NAMALWA (cell line): ENCODE results near the gene BTBD18.

Experiments used
- DNase-seq: peaks from one replicate; pipeline ENCODE4 v3.0.0-alpha.2; 2015; ENCODE audit warnings: low spot score

The BTBD18 gene

DNA sequence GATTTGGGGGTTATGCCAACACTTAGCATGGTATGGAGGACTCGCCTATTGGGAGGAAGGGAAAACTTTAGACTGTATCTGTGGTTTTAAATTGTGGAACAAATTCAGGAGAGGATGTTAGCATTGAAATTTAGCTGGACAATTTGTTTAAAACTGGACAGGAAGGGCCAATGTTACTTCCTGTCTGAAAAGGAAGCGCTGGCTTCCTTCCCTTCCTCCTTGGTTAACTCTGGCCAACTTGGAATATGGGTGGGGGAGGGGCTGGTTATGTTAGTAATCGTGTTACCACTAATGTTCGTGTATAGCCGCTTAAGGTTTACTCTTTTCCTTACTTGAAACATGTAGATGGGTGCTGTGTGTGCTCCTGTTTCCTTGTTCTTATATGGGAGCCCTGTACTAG, 23.9 kb upstream of the BTBD18 start:
- no peak for DNase-seq

DNA sequence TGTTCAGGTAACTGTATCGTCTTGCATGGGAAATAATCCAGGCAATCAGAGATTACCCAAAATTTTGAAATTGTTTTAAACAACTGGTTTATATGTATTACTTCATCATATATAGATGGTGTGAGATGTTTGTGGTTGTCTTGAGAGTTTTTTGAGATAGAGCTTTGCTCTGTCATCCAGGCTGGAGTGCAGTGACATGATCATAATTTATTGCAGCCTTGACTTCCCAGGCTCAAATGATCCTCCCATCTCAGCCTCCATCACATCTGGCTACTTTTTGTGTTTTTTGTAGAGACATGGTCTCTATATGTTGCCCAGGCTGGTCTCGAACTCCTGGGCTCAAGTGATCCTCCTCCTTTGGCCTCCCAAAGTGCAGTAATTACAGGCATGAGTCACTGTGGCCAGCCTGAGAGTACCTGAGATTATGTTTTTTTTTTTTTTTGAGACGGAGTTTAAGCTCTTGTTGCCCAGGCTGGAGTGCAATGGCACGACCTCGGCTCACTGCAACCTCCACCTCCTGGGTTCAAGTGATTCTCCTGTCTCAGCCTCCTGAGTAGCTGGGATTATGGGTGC, 21.5 kb upstream of the BTBD18 start:
- DNase-seq = no peak

DNA sequence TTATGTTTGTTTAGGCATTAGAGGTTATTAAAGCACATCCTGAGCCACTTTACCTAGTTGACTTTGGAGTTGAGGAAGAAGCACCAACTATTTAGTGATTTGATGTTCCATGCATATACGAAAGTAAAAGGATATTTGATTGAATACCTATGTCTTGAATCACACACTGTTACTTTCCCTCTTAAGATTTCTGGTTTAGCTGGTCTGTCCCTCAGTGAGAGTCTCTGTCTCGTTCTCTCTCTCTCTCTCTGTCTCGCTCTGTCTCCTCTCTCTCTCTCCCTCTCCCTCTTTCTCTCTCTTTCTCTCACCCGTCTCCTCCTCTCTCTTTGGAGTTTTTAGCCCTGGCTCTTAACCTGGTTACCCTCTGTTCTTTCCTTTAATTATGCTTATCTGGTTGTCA, 20.9 kb upstream of the BTBD18 start:
- no peak for DNase-seq

- DNase-seq = no peak
Measured at GRCh38 chr11:57771365-57771764, 19.7 kb upstream of the BTBD18 start.

DNA sequence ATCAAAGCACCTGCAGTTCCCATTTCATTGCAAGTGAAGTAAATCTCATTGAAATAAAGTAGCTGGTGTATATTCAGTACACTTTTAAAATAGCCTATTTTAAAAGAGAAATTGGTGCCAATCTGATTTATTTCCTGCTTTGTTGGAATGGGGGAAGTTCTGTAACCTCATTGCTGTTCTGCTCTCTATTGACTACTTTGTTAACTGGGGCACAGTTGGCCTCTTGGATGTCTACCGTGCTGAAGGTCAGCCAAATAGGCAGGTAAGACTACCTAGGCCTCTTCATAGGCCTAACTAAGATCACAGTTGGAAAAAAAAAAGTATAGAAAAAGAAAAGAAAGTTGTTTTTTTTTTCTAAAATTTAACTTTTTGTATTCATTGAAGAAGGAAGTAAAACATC, 19.2 kb upstream of the BTBD18 start:
- no peak for DNase-seq

GRCh38 chr11:57764972-57765371, 13.4 kb upstream of the BTBD18 start:
- no peak for DNase-seq

GRCh38 chr11:57764566-57764965, 12.9 kb upstream of the BTBD18 start:
- no peak for DNase-seq

DNA sequence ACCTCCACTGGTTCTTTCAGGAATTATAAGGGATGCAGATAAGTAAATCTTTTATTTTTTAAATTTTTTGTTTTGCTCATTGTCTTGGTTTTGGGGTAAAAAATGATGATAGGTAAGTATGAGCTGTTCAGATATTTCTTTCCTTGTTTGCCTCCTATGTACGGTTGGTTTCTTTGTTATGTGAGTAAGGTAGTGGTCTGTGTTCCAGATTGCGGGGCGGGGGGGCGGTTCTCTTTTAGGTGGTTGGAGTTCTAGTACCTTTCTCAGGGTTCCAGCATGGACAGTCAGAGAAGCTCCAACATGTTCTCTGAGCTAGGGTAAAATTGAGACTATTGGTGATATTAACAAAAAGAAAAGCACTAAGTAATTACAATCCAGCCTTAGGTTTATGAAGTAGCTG, 12.4 kb upstream of the BTBD18 start:
- DNase-seq = no peak

DNA sequence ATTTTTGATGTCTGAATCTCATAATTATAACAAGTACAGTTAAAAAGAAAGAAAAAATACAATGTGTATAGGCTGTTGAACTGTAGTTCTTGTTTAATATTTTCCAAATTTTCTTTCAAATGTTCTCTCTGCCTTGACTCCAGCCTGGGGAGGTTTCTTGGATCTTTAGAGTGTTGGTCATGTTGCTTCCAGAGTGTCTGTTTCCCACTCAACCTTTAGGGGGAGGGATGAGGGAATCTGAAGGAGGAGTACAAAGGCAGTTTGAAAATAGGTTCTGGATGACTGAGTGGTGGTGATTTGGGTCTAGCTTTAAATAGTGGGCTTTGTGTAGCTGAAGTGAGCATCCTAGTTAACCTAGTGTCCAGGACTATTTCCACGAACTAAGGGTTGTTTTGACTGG, 11.9 kb upstream of the BTBD18 start:
- no peak for DNase-seq

DNA sequence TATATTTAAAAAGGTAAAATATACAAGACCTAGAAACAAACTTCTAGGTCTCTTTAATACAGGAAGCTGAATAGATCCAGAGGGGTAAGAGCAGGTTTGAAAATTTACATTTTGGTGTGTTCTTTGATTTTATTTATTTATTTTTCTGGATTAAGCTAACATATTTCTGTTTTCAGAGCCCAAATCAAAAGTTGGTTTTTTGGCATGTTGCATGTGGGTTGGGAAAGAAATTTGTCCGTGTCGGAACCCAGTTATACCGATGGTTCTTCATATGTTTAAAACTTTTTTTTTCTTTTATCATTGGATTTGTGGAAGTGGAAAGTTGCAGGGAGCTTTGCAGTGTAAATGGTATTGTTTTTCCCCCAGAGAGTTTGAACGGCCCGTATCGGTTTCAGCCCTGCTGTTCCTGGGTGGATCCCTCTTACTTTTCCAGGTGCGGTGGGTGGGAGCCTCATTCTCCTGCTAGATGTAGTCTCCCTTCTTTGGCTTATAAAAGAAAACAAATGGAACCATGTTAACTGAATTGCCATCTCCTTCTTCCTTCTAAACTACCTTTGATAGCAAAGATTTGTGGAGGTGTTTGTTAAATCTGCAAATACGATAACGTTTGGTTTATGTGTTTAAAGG, 10.7 kb upstream of the BTBD18 start:
- no peak for DNase-seq

GRCh38 chr11:57761301-57762234, 9.9 kb upstream of the BTBD18 start, which contains the start of gene CTNND1:
Gene CTNND1 (plus strand): TSS chr11:57761802. CDS start chr11:57791479, 29,677 bp downstream.
- no peak for DNase-seq

GRCh38 chr11:57758174-57758573, 6.6 kb upstream of the BTBD18 start:
- DNase-seq = no peak

DNA sequence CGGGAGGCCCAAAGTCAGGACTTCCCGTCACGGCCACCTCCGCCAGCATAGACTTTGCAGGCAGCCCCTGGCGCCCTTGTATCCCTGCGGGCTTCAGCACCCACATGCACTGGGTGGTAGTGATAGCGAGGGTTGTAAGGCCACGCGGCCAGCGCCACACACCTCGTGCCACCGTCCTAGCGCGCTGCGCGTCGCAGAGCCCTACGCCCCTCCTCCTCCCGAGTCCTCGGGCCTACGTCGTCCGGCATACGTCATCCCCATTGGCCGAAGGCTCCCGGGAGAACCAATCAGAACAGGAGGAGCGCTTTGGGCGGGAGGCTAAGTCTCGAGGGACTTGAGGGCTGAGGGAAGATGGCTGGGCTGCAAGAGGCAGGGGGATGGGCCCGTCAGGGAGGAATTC, 1.3 kb upstream of the BTBD18 start:
- DNase-seq = no peak

GRCh38 chr11:57751176-57751575, 443 bp downstream of the BTBD18 start:
- DNase-seq = no peak

DNA sequence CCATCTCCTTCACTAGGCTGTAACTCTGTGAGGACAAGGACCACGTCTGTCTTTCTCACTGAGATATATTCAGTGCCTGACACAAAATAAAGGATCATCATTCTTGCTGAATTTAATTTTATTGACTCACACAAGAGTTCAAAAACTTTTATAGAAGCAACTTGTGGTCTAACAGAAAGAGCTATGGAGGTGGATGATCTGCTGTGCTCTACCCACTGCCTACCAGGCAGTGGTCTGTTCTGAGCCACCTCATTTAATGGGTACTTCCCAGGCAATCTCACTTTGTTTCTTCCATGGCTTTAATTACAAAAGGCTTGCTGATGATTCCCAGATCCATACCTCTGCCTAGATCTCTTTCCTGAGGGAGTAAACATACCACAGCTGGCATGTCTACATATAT, 4.7 kb downstream of the BTBD18 start:
- no peak for DNase-seq

DNA sequence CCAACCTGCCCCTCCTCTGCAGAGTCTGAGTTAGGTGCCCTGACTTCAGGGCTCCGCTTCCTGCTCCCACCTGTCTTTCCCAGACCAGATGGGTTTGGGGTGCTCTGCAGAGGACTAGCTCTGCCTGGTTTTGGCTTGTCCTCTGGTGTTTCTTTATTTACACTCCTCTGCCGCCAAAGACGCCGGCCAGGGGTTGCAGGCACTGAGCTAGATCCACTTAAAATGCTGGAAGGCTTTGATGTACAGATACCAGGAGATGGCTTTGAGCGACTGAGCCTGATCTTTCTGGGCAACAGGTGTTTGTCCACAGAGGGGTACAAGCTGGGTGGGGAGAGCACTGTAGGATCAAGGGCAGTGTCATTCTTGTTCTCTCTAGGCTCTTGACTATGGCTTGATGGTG, 6.4 kb downstream of the BTBD18 start:
- no peak for DNase-seq

GRCh38 chr11:57744357-57744756, 7.3 kb downstream of the BTBD18 start:
- no peak for DNase-seq

GRCh38 chr11:57742087-57742452, 9.5 kb downstream of the BTBD18 start:
- no peak for DNase-seq

DNA sequence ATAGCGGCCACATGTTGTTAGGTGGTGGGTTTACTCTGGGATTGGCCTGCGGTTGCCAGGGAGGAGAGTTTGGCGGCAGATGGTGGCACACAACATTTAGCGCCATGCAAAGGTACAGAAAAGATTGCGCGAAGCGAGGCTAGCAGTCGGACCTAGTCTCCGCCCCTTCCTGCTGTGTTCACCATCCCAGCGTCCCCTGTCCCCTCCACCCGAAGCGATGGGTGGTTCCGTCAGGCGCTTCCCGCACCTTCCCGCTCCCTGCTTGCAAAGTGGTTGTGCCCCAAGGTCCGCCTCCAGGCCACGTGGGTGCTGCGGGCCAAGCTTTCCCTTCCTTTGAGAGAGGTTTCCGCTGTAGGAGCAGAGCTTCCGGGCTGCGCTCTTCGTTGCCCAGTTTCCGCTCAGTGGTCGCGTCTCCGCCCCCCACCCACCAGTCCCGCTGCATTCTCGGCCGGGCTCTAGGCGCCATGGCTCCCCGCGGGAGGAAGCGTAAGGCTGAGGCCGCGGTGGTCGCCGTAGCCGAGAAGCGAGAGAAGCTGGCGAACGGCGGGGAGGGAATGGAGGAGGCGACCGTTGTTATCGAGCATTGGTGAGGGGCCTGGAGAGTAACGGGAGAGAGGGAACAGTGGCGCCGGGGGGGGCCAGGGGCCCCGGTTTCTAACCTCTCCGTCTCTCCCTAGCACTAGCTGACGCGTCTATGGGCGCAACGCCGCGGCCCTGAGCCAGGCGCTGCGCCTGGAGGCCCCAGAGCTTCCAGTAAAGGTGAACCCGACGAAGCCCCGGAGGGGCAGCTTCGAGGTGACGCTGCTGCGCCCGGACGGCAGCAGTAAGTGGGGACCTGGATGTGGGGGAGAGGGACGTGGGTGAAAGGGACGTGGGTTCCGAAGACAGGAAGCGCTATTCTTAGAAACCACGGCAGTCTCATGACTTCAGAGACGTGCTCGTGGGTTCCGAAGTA, 10.2 kb downstream of the BTBD18 start, which contains the start of gene SELENOH:
Gene SELENOH (plus strand): TSS at position 360 of the 955 bp plus-strand sequence. CDS start 105 bp downstream, at position 465.
- DNase-seq = peak; percentile 97

- no peak for DNase-seq
Measured at GRCh38 chr11:57735619-57736298, 15.9 kb downstream of the BTBD18 start.

DNA sequence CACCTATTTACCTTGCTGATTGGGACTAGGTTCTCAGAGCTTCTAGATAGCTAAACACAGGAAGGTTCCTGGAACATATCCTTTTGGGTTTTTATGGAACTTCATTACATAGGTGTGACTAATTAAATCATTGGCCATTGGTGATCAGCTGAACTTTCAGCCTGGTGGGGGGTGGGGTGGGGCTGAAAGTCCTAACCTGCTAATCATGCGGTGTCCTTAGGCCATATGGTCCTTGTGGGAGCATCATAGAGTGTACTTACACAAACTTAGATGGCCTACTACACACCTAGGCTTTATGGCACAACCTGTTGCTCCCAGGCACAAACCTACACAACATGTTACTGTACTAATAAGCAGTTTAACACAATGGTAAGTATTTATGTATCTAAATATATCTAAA, 19.0 kb downstream of the BTBD18 start:
- DNase-seq = no peak
